HG02678 (cell line): Measurements from ENCODE around the gene SFRP5.

Source experiments
- ATAC-seq: cut with Tn5 transposase; IDR thresholded peaks from one replicate; pipeline ENCODE4 v1.9.1; 2021; ENCODE audit warnings: mild to moderate bottlenecking, moderate library complexity; ENCODE audit not compliant: unreplicated experiment

SFRP5 gene

DNA sequence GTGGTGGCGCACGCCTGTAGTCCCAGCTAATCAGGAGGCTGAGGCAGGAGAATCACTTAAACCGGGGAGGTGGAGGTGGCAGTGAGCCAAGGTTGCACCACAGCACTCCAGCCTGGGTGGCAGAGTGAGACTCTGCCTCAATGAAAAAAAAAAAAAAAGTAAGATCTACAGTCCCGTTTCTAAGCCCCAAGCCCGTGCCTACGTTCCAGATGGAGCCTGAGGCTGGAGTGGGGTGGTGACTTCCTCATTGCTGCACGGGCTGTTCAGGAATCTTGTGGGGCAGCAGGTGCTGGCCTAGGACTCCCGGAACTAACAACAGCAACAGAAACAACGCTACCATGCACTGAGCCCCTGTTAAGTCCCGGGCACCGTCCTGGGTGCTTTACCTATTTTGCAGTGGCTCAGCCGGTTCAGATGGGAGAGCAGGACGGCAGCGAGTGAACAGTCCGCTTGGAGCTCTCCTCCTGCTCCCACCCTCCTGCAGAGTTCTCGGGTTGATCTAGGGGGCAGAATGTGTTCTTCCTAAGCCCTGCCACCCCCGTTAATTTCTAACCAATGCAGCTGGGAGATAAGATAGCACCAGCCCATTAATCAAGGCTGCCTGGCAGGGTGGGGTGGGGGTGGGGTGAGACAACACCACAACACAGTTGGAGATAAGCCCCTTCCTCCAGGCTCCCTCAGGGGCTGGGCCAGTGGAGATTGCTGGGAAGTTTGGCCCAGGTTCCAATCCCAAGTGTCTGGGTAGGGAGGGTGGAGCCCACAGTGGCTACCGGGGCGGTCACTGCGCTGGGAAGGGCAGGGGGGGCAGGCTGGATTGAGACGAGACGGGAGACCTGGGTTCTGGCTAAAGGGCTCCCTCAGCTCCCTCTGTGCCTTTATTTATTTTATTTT, 17.0 kb upstream of the SFRP5 start:
- ATAC-seq, result no peak

DNA sequence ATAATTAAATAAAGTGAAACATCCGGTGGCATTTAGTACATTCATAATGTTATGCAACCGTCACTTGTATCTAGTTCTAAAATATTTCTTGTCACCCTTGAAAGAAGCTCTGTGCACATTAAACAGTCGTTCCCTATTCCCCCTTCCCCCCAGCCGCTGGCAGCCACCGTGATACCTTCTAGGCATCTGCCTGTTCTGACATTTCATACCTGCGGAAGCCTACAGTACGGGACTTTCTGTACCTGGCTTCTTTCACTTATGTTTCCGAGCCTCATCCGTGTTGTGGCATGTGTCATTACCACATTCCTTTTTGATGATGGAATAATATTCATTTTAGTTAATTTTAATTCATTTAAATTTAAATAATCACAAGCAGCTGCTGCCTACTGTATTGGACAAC, 13.9 kb upstream of the SFRP5 start:
- no peak for ATAC-seq

DNA sequence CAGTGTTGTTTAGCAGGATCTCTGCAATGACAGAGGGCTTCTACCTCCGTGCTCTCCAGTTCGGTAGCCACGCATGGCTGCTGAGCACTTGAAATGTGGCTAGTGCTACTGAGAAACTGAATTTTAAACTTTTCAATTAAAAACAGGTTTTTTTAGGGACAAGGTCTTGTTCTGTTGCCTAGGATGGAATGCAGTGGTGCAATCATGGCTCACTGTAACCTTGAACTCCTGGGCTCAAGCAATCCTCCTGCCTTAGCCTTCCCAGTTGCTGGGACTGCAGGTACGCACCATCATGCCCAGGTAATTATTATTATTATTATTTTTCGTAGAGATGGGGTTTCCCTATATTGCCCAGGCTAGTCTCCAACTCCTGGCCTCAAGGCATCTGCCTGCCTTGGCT, 13.4 kb upstream of the SFRP5 start:
- no peak for ATAC-seq

DNA sequence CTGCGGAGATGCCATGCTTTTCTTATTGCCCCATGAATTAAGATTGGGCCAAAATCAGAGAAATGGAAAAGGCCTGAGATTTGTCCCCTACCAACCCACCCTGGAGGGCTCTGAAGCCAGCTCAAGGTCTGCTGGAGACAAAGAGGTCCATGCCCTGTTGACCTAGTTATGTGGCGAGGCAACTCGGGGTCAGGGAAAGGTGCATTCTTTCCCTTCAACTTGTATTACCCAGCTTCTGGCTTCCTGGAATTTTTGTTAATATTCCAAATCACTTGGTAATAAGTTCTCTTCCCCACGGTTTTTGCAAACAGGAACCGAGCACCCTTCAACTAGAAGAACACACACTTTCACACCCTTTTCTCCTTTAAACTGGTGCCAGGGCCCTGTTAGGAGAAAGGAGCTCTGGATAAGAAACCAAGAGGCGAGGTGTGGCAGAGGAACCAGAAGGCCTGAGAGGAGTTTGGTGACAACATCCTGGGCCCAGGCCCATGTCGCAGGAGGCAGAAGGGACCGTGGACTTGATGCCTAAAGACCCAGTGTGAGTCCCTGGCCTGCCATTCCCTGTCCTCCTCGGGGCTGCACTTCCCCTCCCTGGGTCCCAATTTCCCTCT, 12.5 kb upstream of the SFRP5 start:
- no peak for ATAC-seq

DNA sequence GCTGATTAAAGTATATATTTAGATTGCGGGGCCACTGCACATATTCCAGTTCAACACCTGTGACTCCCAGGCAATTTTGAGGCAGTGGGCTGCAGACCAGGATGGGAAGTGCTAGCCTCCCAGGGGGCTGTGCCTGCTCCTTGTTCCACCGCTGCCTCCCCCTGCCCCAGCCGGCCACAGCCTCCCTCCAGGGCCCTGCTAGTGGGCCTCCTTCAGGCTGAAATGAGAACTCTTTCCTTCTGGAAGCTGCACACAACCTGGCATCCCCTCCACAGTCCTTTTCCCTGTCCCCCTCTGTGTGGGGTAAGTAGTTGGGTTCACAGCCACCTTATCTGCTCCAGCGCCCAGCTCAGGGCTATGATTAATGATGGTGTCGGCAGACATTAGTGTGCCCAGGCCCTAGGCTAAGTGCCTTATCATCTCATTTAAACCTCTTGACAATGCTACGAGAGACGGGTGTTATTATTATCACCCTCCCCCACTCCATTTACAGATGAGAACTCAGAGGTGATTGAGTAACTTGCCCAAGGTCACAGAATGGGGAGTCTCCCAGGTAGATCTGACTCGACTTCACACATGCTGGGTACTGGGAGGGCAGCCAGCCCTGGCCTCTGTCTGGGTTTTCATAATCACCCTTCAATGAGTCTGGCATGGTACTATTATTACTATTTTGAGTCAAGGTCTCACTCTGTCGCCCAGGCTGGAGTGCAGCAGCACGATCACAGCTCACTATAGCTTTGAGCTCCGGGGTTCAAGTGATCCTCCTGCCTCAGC, 10.8 kb upstream of the SFRP5 start:
- no peak for ATAC-seq

DNA sequence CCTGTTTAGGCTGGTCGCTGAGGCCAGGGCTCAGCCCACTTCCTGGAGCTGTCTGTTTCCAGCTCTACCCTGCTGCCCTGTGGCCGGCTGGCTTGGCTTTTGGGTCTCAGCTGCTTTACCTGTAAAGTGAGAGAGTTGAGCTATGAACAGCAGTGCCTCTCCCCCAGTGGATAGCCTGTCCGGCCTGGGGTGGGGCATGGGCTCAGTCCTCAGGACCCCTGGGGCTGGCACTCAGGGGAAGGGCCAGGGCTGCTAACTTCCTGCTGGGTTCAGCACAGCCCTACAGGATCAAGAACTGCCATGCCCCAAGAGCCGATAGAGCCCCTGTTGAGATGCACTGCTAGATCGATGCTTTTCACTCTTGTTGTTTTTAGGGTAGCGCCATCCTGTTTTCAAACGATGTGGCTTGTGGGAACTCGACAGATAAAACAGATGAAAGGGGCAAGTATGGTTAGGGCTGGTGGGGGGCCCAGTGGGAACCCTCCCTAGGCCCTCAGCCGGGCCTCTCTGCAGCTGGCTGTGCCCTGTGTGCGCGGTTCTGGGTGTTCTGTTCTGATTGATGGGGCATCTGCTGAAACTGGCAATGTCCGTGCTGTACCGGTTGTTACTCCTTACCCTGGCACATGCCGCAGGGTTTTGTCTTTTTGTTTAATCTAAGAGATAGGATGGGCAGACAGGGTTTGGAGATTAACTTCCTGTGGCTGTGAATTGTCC, 10.0 kb upstream of the SFRP5 start:
- no peak for ATAC-seq

DNA sequence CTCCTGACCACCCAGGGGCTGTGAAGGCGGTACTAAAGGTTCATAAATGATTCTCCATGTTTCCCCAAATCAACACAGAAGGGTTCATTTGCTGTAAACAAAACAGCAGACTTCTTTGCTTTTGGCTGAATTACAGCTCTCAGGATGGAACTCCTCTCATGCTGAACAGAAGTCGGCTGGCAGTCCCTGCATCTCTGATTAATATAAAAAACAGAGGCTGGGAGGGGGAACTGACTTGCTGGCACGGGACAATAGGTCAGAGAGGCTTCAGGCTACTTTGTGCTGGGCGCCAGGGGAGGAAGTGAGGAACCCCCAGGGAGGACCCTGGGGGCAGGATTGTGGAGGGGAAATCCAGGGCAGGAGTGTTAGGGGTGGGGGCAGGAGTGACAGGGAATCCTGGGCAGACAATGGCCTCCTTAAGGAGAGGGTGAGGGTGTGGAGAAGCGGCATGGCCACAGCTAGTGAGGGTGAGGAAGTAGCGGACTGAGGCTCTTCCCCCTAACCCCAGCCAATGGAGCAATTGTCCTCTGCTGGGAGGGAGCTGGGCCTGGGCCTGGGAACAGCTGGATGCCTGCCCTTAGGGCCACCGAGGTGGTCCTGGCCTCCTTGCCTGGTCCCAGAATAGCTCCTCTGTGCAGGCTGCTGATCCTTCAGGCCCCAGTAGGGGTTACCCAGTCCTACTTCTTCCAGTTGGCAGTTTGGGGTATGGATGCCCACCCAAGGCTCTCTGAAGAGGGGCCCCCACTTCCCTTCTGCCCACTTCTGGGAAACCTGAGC, 9.2 kb upstream of the SFRP5 start:
- no peak for ATAC-seq

DNA sequence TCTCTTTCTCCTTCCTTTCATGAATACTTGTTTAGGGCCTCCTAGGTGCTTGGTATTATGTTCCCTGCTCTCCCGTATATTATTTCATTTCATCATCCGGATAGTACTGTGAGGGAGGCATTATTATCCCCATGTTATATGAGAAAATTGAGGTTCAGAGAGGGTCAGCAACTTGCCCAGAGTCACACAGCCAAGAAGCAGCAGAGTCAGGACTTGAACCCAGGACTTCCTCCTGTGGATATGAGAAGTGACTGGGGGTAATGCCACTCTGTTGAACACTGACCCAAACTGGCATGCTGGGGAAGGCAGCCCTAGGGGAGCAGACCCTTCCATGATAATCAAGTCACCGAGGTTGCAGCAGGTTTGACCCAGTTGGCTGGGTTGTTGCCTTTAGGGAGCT, 8.2 kb upstream of the SFRP5 start:
- no peak for ATAC-seq

DNA sequence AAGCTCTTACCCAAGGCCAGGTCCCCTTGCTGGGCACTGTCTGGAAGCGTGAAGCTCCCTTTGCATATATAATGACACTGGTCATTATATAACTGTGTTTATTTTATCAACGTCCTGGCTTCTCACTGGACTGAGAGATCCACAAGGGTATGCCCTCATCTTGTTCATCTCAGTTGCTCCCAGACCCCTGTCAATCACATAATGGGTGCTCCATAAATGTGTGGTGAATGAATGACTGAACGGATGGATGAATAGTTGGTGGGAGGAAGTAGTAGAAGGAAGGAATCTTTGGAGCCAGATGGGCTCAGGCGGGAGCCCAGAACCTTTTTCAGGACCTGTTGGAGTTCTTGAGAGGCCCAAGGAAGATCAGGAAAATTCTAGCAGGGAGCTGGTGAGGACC, 7.7 kb upstream of the SFRP5 start:
- no peak for ATAC-seq

DNA sequence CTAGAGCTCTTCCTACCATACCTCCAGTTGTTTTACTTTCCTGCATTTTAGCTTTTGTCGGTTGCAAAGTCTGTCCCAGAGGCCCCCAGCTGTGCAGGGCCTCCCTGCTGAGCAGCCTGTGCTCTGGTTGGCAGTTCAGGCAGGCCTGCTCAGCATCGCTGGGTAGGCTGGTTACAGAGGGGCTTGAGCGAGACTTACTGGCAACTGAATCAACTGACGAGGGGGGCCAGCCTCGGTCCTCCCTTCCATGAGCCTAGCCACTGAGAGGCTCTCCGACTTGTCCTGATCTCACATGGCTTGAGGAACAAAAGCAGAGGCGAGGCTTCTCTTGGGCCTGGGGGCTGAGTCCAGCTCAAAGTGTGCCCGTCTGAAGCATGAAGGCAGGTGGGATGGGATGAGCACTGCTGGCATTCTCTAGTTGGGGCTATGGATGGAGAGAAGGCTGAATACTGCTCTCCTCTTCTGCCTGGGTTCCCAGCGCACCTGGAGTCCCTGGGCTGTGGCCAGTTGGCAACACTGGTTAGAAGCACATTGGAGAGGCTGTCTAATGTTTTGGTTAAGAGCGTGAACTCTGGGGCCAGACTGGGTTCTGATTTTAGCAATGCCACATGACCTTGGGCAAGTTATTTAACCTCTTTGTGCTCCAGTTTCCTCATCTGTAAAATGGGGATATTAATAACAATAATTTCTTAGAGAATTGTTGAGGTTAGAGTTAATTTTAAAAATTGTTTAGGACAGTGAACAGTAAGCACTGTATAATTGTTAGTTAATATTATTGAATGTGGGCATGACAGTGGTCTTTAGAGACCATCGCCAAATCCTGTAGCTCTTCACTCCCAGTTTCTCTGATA, 6.9 kb upstream of the SFRP5 start:
- no peak for ATAC-seq

DNA sequence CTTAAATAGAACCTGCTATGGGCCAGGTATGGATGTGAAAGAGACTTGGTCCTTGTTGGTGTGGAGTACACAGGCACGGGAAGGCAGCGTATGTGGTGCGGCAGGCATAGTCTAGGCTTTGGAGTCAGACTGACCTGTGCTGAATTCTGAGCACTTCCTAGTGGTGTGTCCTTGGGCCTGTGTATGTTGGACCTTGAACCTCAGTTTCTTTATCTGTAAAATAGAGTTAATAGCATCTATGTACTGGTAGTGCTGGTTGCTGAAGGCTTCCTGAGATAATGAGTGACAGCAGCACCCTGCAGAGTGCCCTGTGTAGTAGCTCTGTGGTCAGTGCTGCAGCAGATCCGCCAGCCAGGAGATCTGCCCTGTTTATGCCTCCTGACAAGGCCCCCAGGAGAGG, 5.3 kb upstream of the SFRP5 start:
- no peak for ATAC-seq

DNA sequence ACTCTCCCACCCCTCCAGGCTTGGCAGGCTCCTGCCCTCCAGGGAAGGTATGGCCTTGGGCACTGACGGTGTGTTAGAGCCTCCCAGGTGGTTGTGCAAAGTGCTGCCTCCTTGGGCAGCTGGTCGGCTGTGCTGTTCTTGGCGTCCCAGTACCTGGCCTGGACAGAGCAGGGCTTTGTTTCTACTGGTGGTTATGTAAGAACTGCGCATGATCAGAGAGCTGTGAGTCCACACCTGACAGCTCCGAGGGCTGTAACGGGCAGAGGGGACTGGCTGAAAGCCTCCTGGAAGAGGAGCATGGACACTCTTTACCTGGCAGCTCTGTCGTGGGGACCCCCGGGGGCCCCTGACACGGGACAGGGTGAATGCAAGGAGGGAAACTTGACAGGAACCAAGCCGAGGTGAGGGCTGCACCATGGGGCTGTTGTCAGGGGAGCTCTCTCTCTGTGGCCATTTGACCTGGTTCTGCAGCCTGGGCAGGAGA, 3.1 kb upstream of the SFRP5 start:
- no peak for ATAC-seq

DNA sequence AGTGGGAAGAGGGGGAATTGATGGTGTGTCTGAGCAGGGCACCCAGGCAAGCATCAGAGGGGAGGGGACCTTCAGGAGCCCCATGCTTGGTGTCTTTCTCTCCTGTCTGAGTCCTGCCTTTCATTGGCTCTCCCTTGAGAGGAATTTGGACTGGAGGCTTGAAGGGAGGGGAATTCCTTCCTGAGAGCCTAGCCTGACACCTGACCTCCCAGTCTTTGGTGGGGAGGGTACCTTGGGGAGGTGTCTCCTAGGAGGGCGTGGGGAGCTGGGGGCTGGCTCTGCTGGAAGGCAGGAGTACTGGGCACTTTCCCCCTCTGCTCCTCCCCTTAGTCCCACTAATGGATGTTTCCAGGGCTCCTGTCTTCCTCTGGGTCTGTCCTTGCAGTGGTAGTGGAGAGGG, 1.3 kb upstream of the SFRP5 start:
- no peak for ATAC-seq

DNA sequence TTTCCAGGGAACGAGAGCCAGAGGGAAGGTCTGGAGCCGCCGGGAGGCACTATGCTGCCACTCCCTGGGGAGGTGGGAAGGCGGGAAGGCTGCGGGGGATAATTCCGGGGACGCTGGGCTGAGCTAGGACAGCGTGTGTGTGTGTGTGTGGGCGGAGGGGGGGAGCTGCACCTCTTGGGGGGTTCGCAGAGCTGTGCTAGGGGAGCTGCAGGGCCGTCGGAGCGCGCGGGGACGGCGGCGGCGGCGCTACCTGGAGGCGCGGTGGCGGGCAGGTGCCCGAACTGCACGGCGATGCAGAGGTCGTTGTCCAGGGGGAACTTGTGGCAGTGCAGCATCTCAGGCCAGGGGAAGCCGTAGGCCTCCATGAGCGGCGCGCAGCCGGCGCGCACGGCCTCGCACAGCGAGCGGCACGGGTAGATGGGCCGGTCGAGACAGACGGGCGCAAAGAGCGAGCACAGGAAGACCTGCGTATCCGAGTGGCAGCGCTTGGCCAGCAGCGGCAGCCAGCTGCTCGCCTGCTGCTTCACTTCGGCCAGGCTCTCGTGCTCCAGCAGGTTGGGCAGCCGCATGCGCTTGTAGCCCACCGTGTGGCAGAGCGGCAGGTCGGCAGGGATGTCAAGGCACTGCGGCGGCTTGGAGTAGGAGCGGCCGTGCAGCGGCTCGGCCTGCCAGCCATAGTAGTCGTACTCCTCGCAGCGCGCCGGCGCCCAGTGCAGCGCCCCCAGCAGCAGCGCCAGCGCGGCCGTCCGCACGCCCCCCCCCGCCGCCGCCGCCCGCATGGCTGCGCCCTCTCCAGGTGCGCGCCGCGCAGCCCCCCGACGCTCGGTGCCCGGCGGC, 526 bp downstream of the SFRP5 start:
- ATAC-seq, result no peak

DNA sequence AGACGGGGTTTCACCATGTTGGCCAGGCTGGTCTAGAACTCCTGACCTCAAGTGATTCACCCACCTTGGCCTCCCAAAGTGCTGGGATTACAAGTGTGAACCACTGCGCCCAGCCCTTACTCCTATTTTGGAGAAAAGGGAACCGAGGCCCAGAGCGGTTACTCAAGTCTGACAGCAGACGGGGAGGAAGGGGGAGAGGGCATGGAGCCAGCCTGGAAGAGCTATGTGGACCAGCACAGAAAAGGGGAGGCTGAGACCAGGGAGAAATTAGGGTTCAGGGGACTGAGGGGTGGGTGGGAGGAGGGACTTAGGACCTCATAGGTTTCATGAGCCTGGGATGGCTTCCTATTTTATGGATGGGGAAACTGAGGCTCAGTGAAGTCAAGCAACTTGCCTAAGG, 1.5 kb downstream of the SFRP5 start:
- no peak for ATAC-seq

DNA sequence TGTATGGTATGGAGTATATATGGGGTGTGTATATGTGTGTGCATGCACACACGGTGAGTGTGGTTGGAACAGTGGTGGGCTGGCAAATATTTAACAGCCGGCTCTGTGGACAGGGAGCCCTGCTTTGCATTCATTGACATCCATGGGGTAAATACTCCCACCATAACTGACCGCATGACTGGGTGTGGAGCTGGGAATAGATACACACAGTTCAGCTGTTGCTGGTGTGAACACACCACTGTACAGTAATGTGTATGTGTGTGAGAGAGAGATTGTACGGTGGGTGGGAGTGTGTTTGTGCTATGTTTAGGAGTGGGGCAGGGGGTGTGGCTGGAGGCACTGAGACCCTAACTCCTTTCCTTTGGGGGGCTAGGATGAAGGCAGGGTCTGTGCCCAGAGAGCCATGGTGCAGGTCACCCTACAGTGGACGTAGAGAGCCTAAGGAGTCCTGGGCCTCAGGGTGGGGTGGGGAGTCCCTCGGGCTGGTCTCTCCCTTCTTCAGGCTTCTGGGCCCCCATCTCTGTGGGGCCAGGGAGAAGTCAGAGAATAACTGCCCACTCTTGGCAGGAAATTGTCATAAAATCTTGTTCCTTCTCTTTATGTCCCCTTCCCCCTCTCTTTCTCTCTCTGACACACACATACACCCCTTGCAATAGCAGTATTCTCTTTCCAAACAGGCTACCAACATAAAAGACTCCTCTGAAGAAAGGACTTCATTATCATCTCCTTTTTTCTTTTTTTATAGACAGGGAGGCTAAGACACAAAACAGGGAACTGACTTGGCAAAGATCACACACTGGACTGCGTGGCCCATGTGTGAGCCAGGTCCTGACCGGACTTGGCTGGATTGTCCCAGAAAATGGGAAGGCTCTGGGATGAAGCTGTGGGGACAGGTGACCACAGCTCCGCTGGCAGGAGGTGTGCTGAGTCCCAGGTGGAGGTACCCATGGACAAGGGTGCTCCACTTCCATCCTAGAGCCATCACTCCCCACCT, 3.2 kb downstream of the SFRP5 start:
- no peak for ATAC-seq
